ENCODE measurements around the gene S100A11. TPM values are rescaled to one million over a fixed set of nuclear protein-coding genes. Genes with fewer than 3 reads are reported as not detected.

Gene S100A11
- total RNA-seq, 6 donors from 2014 or later, result 317 to 578 (median 488) TPM

DNA sequence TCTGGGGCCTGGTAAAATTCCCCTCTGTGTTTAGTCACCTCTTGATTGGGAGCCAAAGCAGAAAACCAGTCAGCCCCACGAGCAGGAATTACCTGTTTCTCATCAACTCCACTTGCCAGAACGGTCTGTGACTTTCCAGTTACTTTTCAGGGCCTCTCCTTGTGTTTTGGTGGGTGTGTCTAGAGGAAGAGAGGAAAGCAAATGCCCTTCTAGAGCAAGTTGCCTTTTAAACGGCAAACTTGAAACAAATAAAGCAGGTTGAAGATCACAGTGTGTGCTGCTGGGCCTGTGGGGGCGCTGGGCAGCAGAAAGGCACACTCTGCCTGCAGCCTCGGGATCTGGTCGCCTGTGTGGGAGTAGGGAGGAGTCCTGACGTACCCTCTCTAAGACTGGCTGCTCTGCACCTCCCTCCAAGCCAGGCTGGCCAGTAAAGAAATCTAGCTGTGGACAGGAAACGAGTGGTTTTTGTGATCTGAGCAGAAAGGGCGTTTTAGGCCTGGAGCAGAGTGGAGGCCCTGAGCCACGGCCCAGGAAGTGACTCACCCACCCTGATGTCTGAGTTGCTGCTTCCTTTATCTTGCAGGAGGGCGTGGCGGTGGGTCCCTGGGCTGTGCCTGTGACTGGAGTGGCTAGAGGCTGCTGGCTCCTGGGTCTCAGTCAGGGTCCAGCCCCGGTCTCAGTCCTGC is 11.1 kb upstream of the S100A11 start:
- Histone ChIP-seq H3K27ac (peak overlapping the region; percentile 95 to 97 (median 96)), H3K4me3 (peak overlapping the region in 3 of 4 donors; percentile 2 to 27 (median 23)), H3K4me1 (peaks cover 24 to 45% (median 32%) of the 10 kb centered on the region in 4 donors), H3K36me3 (no peaks in the 10 kb centered on the region), H3K27me3 (no peaks in the 10 kb centered on the region), H3K9me3 (no peaks in the 10 kb centered on the region)
- ATAC-seq (ENCODE audit: low FRiP score in 2 of 2), result peak; percentile 96 to 97
- TF ChIP-seq POLR2AphosphoS5 (IDR thresholded peaks at IDR 0.05), result peak; percentile 88 to 90
- TF ChIP-seq, protein P1, sequence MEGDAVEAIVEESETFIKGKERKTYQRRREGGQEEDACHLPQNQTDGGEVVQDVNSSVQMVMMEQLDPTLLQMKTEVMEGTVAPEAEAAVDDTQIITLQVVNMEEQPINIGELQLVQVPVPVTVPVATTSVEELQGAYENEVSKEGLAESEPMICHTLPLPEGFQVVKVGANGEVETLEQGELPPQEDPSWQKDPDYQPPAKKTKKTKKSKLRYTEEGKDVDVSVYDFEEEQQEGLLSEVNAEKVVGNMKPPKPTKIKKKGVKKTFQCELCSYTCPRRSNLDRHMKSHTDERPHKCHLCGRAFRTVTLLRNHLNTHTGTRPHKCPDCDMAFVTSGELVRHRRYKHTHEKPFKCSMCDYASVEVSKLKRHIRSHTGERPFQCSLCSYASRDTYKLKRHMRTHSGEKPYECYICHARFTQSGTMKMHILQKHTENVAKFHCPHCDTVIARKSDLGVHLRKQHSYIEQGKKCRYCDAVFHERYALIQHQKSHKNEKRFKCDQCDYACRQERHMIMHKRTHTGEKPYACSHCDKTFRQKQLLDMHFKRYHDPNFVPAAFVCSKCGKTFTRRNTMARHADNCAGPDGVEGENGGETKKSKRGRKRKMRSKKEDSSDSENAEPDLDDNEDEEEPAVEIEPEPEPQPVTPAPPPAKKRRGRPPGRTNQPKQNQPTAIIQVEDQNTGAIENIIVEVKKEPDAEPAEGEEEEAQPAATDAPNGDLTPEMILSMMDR (IDR thresholded peaks at IDR 0.05), result peak; percentile 31 to 74 (median 55)
- peak in 2 of 4 donors; percentile 45 to 82 for TF ChIP-seq EP300 (IDR thresholded peaks at IDR 0.05)
- peak in 3 of 4 donors; percentile 51 to 92 (median 56) for TF ChIP-seq POLR2A (IDR thresholded peaks at IDR 0.05)
- 1 to 7% methylated on average over 11 to 13 of the region's 13 CpGs for WGBS, 2 donors
- DNase-seq, result peak; percentile 87 to 97

GRCh38 chr1:152047413-152047729 is 10.6 kb upstream of the S100A11 start:
- DNase-seq (no peak), ATAC-seq (ENCODE audit: low FRiP score in 2 of 2) (peak in 1 of 2 donors; percentile 11)
- Histone ChIP-seq H3K27ac (peak overlapping the region; percentile 95 to 97 (median 96)), H3K9me3 (no peaks in the 10 kb centered on the region), H3K4me3 (peak overlapping the region in 3 of 4 donors; percentile 2 to 27 (median 23)), H3K36me3 (no peaks in the 10 kb centered on the region), H3K4me1 (peaks cover 24 to 41% (median 32%) of the 10 kb centered on the region in 4 donors), H3K27me3 (no peaks in the 10 kb centered on the region)
- 35 to 62% methylated on average over 5 of the region's 5 CpGs for WGBS, 2 donors
- no peak for TF ChIP-seq EP300 (IDR thresholded peaks at IDR 0.05)
- TF ChIP-seq, protein P1 (IDR thresholded peaks at IDR 0.05), result no peak
- TF ChIP-seq POLR2AphosphoS5 (IDR thresholded peaks at IDR 0.05), result no peak
- TF ChIP-seq POLR2A (IDR thresholded peaks at IDR 0.05), result no peak

- H3K9me3 ChIP-seq, result no peaks in the 10 kb centered on the region
- H3K4me1 ChIP-seq, result peaks cover 23 to 29% (median 24%) of the 10 kb centered on the region in 4 donors
- TF ChIP-seq EP300 (IDR thresholded peaks at IDR 0.05) (no peak), POLR2AphosphoS5 (IDR thresholded peaks at IDR 0.05) (no peak), POLR2A (IDR thresholded peaks at IDR 0.05) (no peak)
- TF ChIP-seq, protein P1 (IDR thresholded peaks at IDR 0.05), result no peak
- ATAC-seq (ENCODE audit: low FRiP score in 2 of 2) (no peak), DNase-seq (no peak)
- H3K27me3 ChIP-seq, result no peaks in the 10 kb centered on the region
- WGBS, 2 donors, result 21 to 34% methylated on average over 3 of the region's 3 CpGs
- H3K27ac ChIP-seq, result no peak overlapping the region
- H3K4me3 ChIP-seq, result no peak overlapping the region
- no peaks in the 10 kb centered on the region for H3K36me3 ChIP-seq
Measured at GRCh38 chr1:152044386-152044785, 7.6 kb upstream of the S100A11 start.

DNA sequence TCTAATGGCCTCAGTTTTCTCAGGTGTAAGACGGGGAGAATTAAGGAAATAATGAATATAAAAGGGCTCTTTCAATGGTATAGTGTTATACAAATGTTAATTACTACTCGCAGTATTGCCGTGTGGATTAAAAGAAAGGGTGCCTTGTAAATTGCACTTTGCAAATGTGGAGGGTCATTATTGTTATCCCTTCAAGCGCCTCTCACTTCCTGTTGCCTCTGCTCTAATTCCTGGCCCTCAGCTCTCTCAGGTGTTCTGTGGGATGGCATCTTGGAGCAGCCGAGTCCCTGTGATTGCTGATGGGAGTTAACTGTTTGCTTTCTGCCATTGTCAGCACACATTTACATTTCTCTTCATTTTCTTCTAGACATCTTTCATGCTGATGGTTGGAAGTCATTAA is 7.1 kb upstream of the S100A11 start:
- Histone ChIP-seq H3K27ac (no peak overlapping the region), H3K9me3 (no peaks in the 10 kb centered on the region), H3K4me1 (peaks cover 20 to 30% (median 23%) of the 10 kb centered on the region in 4 donors), H3K36me3 (no peaks in the 10 kb centered on the region), H3K4me3 (no peak overlapping the region), H3K27me3 (no peaks in the 10 kb centered on the region)
- no peak for DNase-seq
- ATAC-seq (ENCODE audit: low FRiP score in 2 of 2), result no peak
- TF ChIP-seq POLR2A (IDR thresholded peaks at IDR 0.05) (no peak), EP300 (IDR thresholded peaks at IDR 0.05) (no peak), POLR2AphosphoS5 (IDR thresholded peaks at IDR 0.05) (no peak)
- TF ChIP-seq, protein P1 (IDR thresholded peaks at IDR 0.05), result no peak
- 58 to 64% methylated on average over 5 of the region's 5 CpGs for WGBS, 2 donors

- H3K4me3 ChIP-seq, result no peak overlapping the region
- H3K4me1 ChIP-seq, result peaks cover 5 to 27% (median 22%) of the 10 kb centered on the region in 4 donors
- no peaks in the 10 kb centered on the region for H3K9me3 ChIP-seq
- H3K27ac ChIP-seq, result no peak overlapping the region
- no peaks in the 10 kb centered on the region for H3K36me3 ChIP-seq
- no peaks in the 10 kb centered on the region for H3K27me3 ChIP-seq
- DNase-seq (no peak), ATAC-seq (ENCODE audit: low FRiP score in 2 of 2) (no peak)
- TF ChIP-seq, protein P1 (IDR thresholded peaks at IDR 0.05), result no peak
- TF ChIP-seq POLR2A (IDR thresholded peaks at IDR 0.05) (no peak), EP300 (IDR thresholded peaks at IDR 0.05) (no peak), POLR2AphosphoS5 (IDR thresholded peaks at IDR 0.05) (no peak)
- 65 to 70% methylated on average over 1 of the region's 1 CpG for WGBS, 2 donors
Measured at GRCh38 chr1:152042030-152042429, 5.2 kb upstream of the S100A11 start.
